ENCODE data around the gene PPP1R13B.

- TF ChIP-seq POLR2A (IDR thresholded peaks at IDR 0.05), result no peak
- TF ChIP-seq CTCF (IDR thresholded peaks at IDR 0.05), result no peak
Observed at GRCh38 chr14:103828315-103828967, 18.9 kb downstream of the PPP1R13B start.
